ENCODE results near the gene CCDC38. TPM values are rescaled to one million over a fixed set of nuclear protein-coding genes. Genes with fewer than 3 reads are reported as not detected.

The CCDC38 gene
- total and polyA plus RNA-seq, 9 of the 15 experiments (the other 6 are each of a cell fraction or from before 2014, with no cell fraction given) = not detected

GRCh38 chr12:95962222-95962621 lies 19.8 kb upstream of the CCDC38 start:
- intact Hi-C loops (cut with micrococcal nuclease) (no loop called here), in situ Hi-C loops (cut with MboI) (no loop called here)
- H3K4me3 ChIP-seq = no peak overlapping the region
- H3K9me1 ChIP-seq (ENCODE audit: control insufficient read depth, insufficient read depth, low read length) = no peaks in the 10 kb centered on the region
- no peaks in the 10 kb centered on the region for H3K4me1 ChIP-seq (replicated peaks in 1 of 2; ENCODE audit: control insufficient read depth in 2 of 2, insufficient read depth in 2 of 2, low read length in 2 of 2)
- H4K20me1 ChIP-seq (replicated peaks; ENCODE audit: control insufficient read depth, insufficient read depth, low read length) = no peaks in the 10 kb centered on the region
- H3K9me3 ChIP-seq (replicated peaks; ENCODE audit: control insufficient read depth, insufficient read depth, low read depth, low read length) = no peaks in the 10 kb centered on the region
- FAIRE-seq (no peak), ATAC-seq (no peak), DNase-seq (ENCODE audit: extremely low read depth in 1 of 4, low spot score in 3 of 4) (no peak)
- under 1% methylated on average over 7 of the region's 7 CpGs for WGBS (ENCODE audit: insufficient coverage, low coverage, missing lambda C conversion rate)
- no peaks in the 10 kb centered on the region for H3K36me3 ChIP-seq (ENCODE audit: control insufficient read depth, insufficient read depth, low read length)
- H3K27me3 ChIP-seq (ENCODE audit: control insufficient read depth in 2 of 2, insufficient read depth in 2 of 2, low read length in 2 of 2) = peaks cover 0 to 5% of the 10 kb centered on the region in 2 experiments; a peak in 1 of 5 replicates
- no peak overlapping the region for H3K4me2 ChIP-seq (ENCODE audit: insufficient read depth, low read length)
- BruUV-seq (replicated peaks) = no TSS peak
- ChIA-PET POLR2A (no interaction called here), CTCF (ENCODE audit: low intra/inter-chr PET ratio) (no interaction called here)
- H2AFZ ChIP-seq (ENCODE audit: low read depth, low read length) = no peak overlapping the region
- TF ChIP-seq FOXA3 (CRISPR knock-in tag; conservative IDR thresholded peaks at IDR 0.05 in 1 of 2, IDR thresholded peaks at IDR 0.05 in 1 of 2) (no peak), PHB (CRISPR knock-in tag; IDR thresholded peaks at IDR 0.05) (no peak), ZKSCAN3 (CRISPR knock-in tag; IDR thresholded peaks at IDR 0.05) (no peak), MNT (conservative IDR thresholded peaks at IDR 0.05) (no peak), CHD1 (IDR thresholded peaks at IDR 0.05; ENCODE audit: low read length) (no peak), SRSF7 (optimal IDR thresholded peaks at IDR 0.05; ENCODE audit: low read depth, low read length) (no peak), FOXP1 (CRISPR knock-in tag; IDR thresholded peaks at IDR 0.05) (no peak), RFX1 (IDR thresholded peaks at IDR 0.05) (peak; percentile 79)
- H3K27ac ChIP-seq (ENCODE audit: extremely low read depth, low read depth, low read length) = no peak overlapping the region
- no peak overlapping the region for H3K9ac ChIP-seq (ENCODE audit: insufficient read depth in 1 of 2, low read depth in 2 of 2, low read length in 2 of 2)
- no peaks in the 10 kb centered on the region for H3K79me2 ChIP-seq (ENCODE audit: control insufficient read depth, insufficient read depth, low read length)
